ENCODE results near the gene STYXL2. TPM values are rescaled to one million over a fixed set of nuclear protein-coding genes. Genes with fewer than 3 reads are reported as not detected.

The STYXL2 gene
- total RNA-seq, 1 donor from 2014 or later, result 0.06 TPM

DNA sequence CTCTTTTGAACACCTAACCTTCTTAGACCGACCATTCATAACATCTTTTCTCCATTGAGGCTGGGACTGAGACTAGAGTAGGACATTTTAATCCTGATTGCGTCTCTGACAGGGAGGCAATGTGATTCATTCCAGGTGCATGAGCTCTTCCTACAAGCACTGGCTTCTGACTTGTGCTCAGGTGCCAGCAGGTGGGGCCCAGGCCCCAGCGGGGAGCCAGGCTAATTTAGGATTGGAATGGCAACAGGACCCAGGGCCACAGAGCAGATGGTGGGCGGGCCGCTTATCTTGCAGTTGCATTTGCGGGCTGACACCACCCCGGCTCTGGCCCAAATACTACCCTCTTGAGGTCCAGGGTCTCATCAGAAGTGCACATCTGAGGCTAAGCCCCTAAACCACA lies 7.8 kb upstream of the STYXL2 start:
- TF ChIP-seq EZH2phosphoT487 (IDR thresholded peaks at IDR 0.05) (no peak), EZH2 (IDR thresholded peaks at IDR 0.05) (no peak)
- TF ChIP-seq, protein P1, sequence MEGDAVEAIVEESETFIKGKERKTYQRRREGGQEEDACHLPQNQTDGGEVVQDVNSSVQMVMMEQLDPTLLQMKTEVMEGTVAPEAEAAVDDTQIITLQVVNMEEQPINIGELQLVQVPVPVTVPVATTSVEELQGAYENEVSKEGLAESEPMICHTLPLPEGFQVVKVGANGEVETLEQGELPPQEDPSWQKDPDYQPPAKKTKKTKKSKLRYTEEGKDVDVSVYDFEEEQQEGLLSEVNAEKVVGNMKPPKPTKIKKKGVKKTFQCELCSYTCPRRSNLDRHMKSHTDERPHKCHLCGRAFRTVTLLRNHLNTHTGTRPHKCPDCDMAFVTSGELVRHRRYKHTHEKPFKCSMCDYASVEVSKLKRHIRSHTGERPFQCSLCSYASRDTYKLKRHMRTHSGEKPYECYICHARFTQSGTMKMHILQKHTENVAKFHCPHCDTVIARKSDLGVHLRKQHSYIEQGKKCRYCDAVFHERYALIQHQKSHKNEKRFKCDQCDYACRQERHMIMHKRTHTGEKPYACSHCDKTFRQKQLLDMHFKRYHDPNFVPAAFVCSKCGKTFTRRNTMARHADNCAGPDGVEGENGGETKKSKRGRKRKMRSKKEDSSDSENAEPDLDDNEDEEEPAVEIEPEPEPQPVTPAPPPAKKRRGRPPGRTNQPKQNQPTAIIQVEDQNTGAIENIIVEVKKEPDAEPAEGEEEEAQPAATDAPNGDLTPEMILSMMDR (IDR thresholded peaks at IDR 0.05), result no peak
- Histone ChIP-seq H3K4me2 (no peak overlapping the region), H3F3A (ENCODE audit: low read depth) (no peaks in the 10 kb centered on the region), H2AFZ (replicated peaks) (no peak overlapping the region), H3K27me3 (no peaks in the 10 kb centered on the region), H3K9me3 (ENCODE audit: low read depth) (no peaks in the 10 kb centered on the region), H3K79me2 (ENCODE audit: low read depth) (no peaks in the 10 kb centered on the region), H3K27ac (no peak overlapping the region), H4K20me1 (ENCODE audit: low read depth) (no peaks in the 10 kb centered on the region), H3K36me3 (no peaks in the 10 kb centered on the region), H3K4me3 (no peak overlapping the region), H3K9ac (no peak overlapping the region), H3K4me1 (no peaks in the 10 kb centered on the region)
- no peak for DNase-seq (ENCODE audit: low spot score)
- Mint-ChIP-seq H3K27me3 (ENCODE audit: insufficient read depth, low read depth) (peaks cover 2% of the 10 kb centered on the region), H3K4me1 (peaks cover 6% of the 10 kb centered on the region), H3K27ac (no peak overlapping the region), H3K4me3 (no peak overlapping the region), H3K36me3 (no peaks in the 10 kb centered on the region), H3K9me3 (peaks cover 2% of the 10 kb centered on the region)

DNA sequence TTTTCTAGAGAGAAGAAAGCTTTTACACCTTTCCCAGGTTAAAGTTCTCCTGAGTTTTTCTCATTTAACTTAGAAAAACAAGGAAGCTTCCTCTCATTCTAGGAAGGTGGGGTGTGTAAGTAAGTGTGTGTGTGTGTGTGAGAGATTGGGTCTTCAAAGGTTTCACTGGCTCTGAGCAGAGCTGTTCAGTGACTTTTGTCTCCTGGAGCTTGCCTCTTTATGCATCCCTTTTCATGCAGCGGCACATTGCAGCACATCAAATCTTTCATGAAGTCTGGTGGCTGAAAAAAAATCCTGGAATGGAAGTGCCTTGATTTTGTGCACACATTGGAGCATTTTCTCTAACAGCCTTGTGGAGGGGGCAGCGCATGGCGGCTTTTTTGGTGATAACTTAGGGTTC lies 7.1 kb upstream of the STYXL2 start:
- Histone ChIP-seq H3K9ac (no peak overlapping the region), H3K4me3 (no peak overlapping the region), H3K36me3 (no peaks in the 10 kb centered on the region), H2AFZ (replicated peaks) (no peak overlapping the region), H3K27ac (no peak overlapping the region), H3K4me1 (no peaks in the 10 kb centered on the region), H3K79me2 (ENCODE audit: low read depth) (no peaks in the 10 kb centered on the region), H3K4me2 (no peak overlapping the region), H3F3A (ENCODE audit: low read depth) (no peaks in the 10 kb centered on the region), H3K9me3 (ENCODE audit: low read depth) (no peaks in the 10 kb centered on the region), H3K27me3 (no peaks in the 10 kb centered on the region), H4K20me1 (ENCODE audit: low read depth) (no peaks in the 10 kb centered on the region)
- H3K9me3 Mint-ChIP-seq, result peaks cover 2% of the 10 kb centered on the region
- no peak for DNase-seq (ENCODE audit: low spot score)
- H3K27me3 Mint-ChIP-seq (ENCODE audit: insufficient read depth, low read depth), result no peaks in the 10 kb centered on the region
- H3K27ac Mint-ChIP-seq, result no peak overlapping the region
- H3K4me1 Mint-ChIP-seq, result peaks cover 6% of the 10 kb centered on the region
- no peak overlapping the region for H3K4me3 Mint-ChIP-seq
- no peaks in the 10 kb centered on the region for H3K36me3 Mint-ChIP-seq
- no peak for TF ChIP-seq EZH2phosphoT487 (IDR thresholded peaks at IDR 0.05)
- TF ChIP-seq, protein P1 (IDR thresholded peaks at IDR 0.05), result no peak
- no peak for TF ChIP-seq EZH2 (IDR thresholded peaks at IDR 0.05)

DNA sequence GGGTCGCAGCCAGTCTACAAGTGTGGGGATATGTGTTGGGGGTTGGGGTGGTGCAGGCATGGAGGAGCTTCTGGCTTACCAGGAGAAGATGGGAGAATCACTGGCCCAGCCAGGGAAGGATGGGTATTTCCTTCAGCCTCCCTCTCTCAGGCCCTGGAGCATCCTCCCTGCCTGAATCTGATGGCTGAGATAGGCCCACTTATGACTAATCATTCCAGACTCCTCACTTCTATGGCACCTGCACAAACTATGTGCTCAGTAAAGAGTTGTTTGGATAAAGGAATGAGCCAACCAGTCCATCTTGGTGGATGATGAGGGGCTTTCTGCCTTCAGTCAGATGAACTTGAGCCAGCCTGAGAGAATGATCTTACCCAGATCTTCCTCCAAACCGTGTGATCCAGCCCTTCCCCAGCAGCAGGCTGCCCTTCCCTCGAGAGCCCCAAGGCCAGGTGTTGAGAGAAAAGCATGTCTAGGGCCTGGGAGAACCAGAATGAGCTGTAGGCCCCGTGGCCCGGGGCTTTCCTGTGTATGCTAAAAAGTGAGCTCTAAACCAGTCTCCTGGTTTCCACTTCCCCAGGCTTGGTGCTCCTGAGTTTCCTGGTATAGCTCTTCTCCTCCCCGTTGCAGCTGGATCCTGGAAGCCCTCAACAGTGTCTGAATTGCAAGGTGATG lies 5.0 kb upstream of the STYXL2 start:
- Histone ChIP-seq H3K9ac (no peak overlapping the region), H4K20me1 (ENCODE audit: low read depth) (no peaks in the 10 kb centered on the region), H3F3A (ENCODE audit: low read depth) (no peaks in the 10 kb centered on the region), H3K79me2 (ENCODE audit: low read depth) (no peaks in the 10 kb centered on the region), H3K4me3 (no peak overlapping the region), H3K36me3 (no peaks in the 10 kb centered on the region), H3K9me3 (ENCODE audit: low read depth) (no peaks in the 10 kb centered on the region), H3K4me2 (no peak overlapping the region), H3K27ac (no peak overlapping the region), H2AFZ (replicated peaks) (no peak overlapping the region), H3K4me1 (peaks cover 4% of the 10 kb centered on the region), H3K27me3 (no peaks in the 10 kb centered on the region)
- Mint-ChIP-seq H3K4me3 (no peak overlapping the region), H3K36me3 (no peaks in the 10 kb centered on the region), H3K27ac (peak overlapping the region; percentile 8), H3K27me3 (ENCODE audit: insufficient read depth, low read depth) (peaks cover 2% of the 10 kb centered on the region), H3K9me3 (peaks cover 2% of the 10 kb centered on the region), H3K4me1 (peaks cover 13% of the 10 kb centered on the region)
- TF ChIP-seq, protein P1 (IDR thresholded peaks at IDR 0.05), result no peak
- no peak for TF ChIP-seq EZH2 (IDR thresholded peaks at IDR 0.05)
- TF ChIP-seq EZH2phosphoT487 (IDR thresholded peaks at IDR 0.05), result no peak
- no peak for DNase-seq (ENCODE audit: low spot score)
